Spleen (tissue), 7 donors: Measurements from ENCODE around the gene MED12.

ENCODE experiments used
- CTCF ChIP-seq, 11 experiments: fragments of 200-600 bp in 7 of 11; fragments of 450-650 bp in 4 of 11; sonication (generic) in 4 of 11; IDR thresholded peaks in 8 of 11; conservative IDR thresholded peaks in 3 of 11; 1 replicate in 7 of 11; 2 replicates in 4 of 11; pipeline versions ENCODE4 v1.4.0 to v1.8.0; 2016 to 2021; ENCODE audit warnings: antibody characterized with exemption in 11 of 11, inconsistent platforms in 4 of 11, mild to moderate bottlenecking in 1 of 11
- POLR2A ChIP-seq, 3 donors: fragments of 450-650 bp; IDR thresholded peaks; one replicate each; pipeline ENCODE4 v1.5.1; 2017; ENCODE audit warnings: antibody characterized with exemption in 3 of 3, mild to moderate bottlenecking in 1 of 3
- POLR2AphosphoS5 ChIP-seq, 3 donors: sonication (generic); formaldehyde crosslinking; IDR thresholded peaks; one replicate each; pipeline ENCODE4 v1.5.1; 2017; ENCODE audit warnings: antibody characterized with exemption in 3 of 3
- donor health status: DM: no; HTN: no; CAD: no; lungs with moderate emphysema.
- donor health status: DM: no; HTN: no; CAD: no.
- donor health status: DM: no; HTN: no; CAD: no.

- TF ChIP-seq POLR2AphosphoS5 (IDR thresholded peaks at IDR 0.05) (no peak), CTCF (IDR thresholded peaks at IDR 0.05 in 8 of 11, conservative IDR thresholded peaks at IDR 0.05 in 3 of 11) (no peak), POLR2A (IDR thresholded peaks at IDR 0.05) (no peak)
Measured at GRCh38 chrX:71105628-71106027, 12.8 kb upstream of the MED12 start.
